HG03354 (cell line): ENCODE results near the gene CD6.
"Not testable (repeated sequence)": the region's sequence is repeated elsewhere in the genome, so short reads cannot be mapped to it uniquely, and the experiment has no call there.

Source experiments
- ATAC-seq: cut with Tn5 transposase; IDR thresholded peaks from one replicate; pipeline ENCODE4 v1.9.1; 2021; ENCODE audit warnings: mild to moderate bottlenecking; ENCODE audit not compliant: unreplicated experiment, poor library complexity, severe bottlenecking

The CD6 gene

DNA sequence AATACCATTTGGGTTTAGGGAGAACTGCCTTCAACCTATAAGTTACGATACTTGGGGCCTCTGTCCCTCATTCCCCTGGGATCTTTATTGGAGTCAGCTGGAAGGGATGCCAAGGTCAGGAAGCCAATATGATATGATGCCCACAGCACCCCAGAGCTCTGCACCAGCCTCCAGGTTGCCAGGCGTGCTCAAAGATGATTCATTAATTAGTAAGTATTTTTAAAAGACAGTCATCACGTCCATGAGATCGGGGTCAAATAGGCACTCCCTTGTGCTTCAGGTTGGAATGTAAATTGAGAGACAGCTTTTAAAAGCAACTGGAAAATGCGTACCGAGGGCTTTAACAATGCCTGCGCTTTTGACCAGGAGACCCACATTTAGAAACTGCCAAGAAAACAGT is 73.8 kb downstream of the CD6 start:
- no peak for ATAC-seq

- ATAC-seq, result no peak
These were observed 75.4 kb downstream of the CD6 start for GRCh38 chr11:61046833-61047232.

- no peak for ATAC-seq
These were observed 77.0 kb downstream of the CD6 start for GRCh38 chr11:61048368-61049062.

- no peak for ATAC-seq
These were observed 77.5 kb downstream of the CD6 start for GRCh38 chr11:61049063-61049377.

GRCh38 chr11:61049859-61050258 is 78.4 kb downstream of the CD6 start:
- ATAC-seq, result no peak

DNA sequence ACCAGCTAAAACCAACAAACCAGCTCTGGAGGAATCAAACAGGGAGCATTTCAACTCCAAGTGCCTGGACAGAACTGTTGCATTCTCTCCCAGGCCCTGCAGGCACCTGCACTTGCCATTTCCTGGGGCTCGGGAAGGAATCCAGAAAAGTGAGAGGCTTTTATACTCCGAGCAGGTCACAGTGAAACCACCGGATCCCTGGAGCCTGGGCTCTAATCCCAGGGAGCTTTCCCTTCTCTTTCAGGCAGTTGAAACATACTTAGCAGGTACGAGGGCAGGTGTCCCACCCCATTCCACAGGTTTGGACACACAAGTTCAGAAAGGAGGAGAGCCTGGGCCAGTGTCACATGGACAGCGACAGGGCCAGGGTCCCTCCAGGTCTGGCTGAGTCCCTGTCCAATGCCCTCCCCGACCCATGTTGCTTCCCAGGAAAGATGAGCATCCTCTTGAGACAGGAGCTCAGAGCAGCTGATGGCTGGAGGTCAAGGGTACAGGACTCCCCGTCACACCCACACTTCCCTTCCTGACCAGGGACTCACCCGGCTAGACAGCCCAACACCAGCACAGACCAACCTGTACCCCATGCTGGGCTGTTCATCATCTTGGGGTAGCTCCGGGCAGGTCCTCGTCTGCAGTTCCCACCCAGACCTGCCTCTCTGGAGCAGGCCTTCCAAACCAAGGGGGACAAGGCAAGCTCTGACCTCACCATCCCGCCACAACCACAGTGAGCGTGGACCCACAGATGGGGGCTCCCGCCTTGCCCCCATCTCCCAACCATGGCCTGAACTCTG is 80.9 kb downstream of the CD6 start:
- no peak for ATAC-seq

DNA sequence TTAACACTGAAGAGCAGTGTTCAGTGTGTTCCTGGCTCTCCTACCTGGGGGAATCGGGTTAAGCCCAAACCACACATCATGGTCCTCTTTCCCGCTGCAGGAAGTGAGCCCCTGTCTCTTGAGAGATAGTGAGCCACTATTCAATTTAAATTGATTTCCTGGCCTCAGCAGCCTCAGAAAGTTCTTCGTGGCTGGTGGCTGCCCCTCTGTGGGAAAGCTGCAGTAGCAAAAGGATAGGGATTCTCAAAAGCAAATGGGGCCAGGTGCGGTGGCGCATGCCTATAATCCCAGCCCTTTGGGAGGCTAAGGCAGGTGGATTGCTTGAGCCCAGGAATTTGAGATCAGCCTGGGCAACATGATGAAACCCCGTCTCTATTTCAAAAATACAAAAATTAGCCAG is 81.7 kb downstream of the CD6 start:
- no peak for ATAC-seq

DNA sequence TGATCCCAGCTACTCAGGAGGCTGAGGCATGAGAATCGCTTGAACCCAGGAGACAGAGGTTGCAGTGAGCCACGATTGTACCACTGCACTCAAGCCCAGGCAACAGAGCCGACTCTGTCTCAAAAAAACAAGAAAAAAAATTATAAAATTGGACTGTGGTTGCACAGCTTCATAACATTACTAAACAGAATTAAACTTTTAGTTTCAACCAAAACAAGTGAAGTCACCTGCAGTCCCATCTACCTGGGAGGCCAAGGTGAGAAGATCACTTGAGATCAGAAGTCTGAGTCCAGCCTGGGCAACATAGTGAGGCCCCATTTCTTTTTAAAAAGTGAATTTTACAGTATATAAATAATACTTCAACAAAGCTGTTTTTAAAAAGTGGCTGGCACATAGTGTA is 83.0 kb downstream of the CD6 start:
- no peak for ATAC-seq

DNA sequence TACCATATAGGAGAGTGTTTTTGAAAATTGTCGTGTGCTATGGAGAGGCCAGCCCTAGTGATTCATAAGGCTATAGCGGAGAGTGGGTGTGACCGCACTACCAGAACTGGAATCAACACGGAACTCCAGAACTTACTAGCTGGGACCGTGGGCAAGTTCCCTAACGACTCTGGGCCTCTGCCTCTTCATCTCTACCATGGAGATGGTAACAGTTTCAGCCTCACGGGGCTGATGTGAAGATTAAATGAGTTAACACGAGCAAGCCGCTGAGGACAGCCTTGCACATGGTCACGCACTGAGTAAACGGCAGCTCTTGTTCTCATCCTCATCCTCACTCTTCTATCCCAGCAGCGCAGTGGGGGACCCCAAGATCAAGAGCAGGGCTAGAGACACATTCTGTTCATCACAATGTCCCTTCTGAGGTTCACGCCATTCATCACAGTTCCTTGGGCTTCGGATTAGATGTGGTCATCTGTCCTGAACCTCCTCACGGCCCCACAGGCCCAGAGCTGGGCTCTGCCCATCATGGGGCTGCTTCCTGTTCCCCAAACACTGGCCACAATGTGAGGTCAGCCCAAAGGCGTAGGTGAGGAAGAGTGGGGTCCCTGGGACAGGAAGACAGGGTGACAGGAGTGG is 83.6 kb downstream of the CD6 start:
- ATAC-seq, result no peak

- no peak for ATAC-seq
These were observed 84.3 kb downstream of the CD6 start for GRCh38 chr11:61055776-61056175.

DNA sequence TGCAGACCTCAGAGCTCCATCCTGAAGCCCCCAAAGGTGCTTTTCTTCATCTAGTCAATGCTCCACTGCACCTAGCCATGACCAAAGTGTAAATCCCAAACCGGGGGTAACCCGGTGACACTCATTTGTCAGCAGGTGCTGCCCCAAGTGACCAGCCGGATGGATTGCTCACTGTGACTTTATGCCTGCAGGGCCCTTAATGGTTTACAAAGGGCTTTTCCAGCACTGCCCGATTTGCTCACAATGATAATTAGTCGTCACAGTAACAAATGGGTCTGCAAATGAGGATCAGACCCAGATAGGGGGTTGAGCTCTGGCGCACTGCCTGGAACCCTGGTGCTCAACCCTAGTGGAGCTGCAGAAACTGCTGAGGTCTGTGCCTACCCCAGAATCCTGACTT is 85.1 kb downstream of the CD6 start:
- ATAC-seq, result no peak

DNA sequence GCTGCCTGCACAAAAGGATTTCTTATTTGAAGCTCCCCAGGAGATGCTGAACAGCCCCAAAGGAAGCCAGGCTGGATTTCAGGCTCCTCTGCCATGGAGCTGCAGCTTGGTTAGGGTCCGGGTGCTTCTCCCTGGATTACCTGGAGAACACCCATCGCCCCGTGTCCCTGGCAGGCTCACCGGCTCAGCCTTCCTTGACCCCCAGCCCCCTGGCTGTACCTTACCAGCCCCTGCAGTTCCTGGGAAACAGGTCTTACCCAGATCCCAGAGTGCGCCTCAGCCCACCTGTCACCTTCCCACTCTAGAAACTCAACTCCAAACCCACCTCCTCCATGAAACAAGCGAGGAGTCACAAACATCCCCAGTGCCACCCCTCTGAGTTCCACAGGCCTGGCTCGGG is 85.5 kb downstream of the CD6 start:
- ATAC-seq, result no peak

GRCh38 chr11:61057615-61058014 is 86.1 kb downstream of the CD6 start:
- ATAC-seq, result no peak

DNA sequence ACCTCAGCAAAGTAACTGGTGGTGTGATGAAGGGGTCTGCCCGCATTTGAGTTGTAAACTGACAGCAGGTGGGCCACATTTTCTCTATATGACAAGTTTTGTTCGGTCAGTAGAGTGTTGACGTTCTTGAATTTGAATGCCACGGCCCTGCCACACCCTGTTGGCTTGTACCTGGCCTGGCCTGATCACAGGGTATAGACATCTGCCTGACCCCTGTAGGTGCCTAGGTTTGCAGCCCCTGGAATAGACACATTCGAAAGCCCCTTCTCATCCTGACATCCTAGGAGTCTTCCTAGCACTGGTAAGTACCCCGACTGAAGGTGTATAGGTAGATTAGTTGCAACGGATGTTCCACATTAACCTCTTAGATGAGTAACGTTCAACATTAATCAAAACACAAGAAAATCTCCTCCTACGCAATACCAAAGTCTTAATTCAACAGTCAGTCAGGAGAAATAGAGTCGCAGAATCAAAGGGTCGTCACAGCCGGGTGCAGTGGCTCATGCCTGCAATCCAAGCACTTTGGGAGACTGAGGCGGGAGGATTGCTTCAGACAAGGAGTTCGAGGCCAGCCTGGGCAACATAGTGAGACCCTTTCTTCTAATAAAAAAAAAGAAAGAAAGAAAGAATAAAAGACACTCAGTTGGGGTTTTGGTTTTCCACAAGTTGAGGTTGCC is 87.2 kb downstream of the CD6 start:
- no peak for ATAC-seq

GRCh38 chr11:61059260-61059752 is 87.8 kb downstream of the CD6 start:
- no peak for ATAC-seq

DNA sequence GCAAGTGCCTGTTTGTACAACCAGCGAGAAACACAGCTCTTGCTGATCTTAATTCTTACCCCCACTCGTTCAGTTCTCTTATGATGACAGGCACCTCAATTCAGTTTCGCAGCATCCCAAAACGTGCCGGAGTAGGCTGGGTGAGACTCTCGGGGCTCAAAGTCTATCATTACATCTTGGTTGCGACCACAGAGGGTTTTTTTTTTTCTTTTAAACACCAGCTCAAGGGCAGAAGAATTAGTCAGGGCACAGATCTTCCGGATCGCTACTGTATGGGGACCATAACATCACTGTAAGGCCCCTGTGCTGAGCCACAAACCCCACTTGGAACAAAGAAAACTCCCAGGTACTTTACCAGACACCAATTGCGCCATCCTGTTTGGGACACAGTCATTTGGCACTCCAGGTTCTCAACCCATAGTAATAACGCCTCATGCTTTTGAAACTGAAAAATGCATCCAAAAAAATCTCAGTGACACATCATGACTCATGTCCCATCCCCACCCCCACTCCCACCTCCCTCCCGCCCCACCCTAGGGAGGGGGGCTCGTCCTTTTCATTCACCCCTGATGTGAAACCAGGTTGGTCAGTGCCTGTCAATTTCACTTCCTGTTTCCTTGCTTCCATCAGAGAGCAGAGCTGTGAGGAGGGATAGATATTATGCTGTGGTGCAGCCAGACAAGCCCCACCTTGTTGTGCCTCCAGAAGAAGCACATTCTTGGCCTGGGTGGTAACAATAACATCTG is 89.8 kb downstream of the CD6 start:
- ATAC-seq, result peak; percentile 86

GRCh38 chr11:61062181-61062930 is 90.9 kb downstream of the CD6 start:
- no peak for ATAC-seq

- not testable (repeated sequence) for ATAC-seq
These were observed 93.8 kb downstream of the CD6 start for GRCh38 chr11:61065236-61065635.
